HCT116 (cell line): ENCODE results near the gene SLC5A3.

ENCODE experiments used
- CTCF ChIP-seq, 3 experiments: fragments of 200-600 bp in 1 of 3; sonication (generic) in 1 of 3; IDR thresholded peaks in 2 of 3; conservative IDR thresholded peaks in 1 of 3; 2 replicates each; pipeline ENCODE4 v1.5.1; 2012 to 2017; ENCODE audit warnings: low read depth in 2 of 3, low read length in 2 of 3, antibody characterized with exemption in 1 of 3, borderline replicate concordance in 1 of 3, control low read depth in 1 of 3, mild to moderate bottlenecking in 1 of 3, mixed read lengths in 1 of 3, mixed run types in 1 of 3, moderate library complexity in 1 of 3; ENCODE audit not compliant: insufficient read depth in 1 of 3
- EZH2 ChIP-seq: fragments of 200-600 bp; sonication (generic); IDR thresholded peaks from 2 replicates; pipeline ENCODE4 v1.6.1; 2017; ENCODE audit warnings: antibody characterized with exemption, mixed run types
- EZH2phosphoT487 ChIP-seq: fragments of 200-600 bp; IDR thresholded peaks from 2 replicates; pipeline ENCODE4 v1.6.1; 2018; ENCODE audit warnings: antibody characterized with exemption, borderline replicate concordance
- JUND ChIP-seq: IDR thresholded peaks from 2 replicates; pipeline ENCODE4 v1.6.1; 2012
- MAX ChIP-seq: IDR thresholded peaks from 2 replicates; pipeline ENCODE4 v1.6.1; 2012
- POLR2A ChIP-seq: IDR thresholded peaks from 2 replicates; pipeline ENCODE4 v1.7.0; 2011; ENCODE audit warnings: borderline replicate concordance; ENCODE audit not compliant: insufficient read depth, insufficient read length; ENCODE audit errors: extremely low read depth
- POLR2AphosphoS5 ChIP-seq: IDR thresholded peaks from 2 replicates; pipeline ENCODE4 v1.6.1; 2011; ENCODE audit warnings: mild to moderate bottlenecking, low read depth, low read length, moderate library complexity
- RAD21 ChIP-seq: IDR thresholded peaks from 2 replicates; pipeline ENCODE4 v1.6.1; 2012; ENCODE audit warnings: low read depth, mild to moderate bottlenecking
- REST ChIP-seq: IDR thresholded peaks from 2 replicates; pipeline ENCODE4 v1.6.1; 2012; ENCODE audit warnings: low read depth
- SP1 ChIP-seq: IDR thresholded peaks from 2 replicates; pipeline ENCODE4 v1.6.1; 2012; ENCODE audit warnings: low read depth
- TCF7L2 ChIP-seq: IDR thresholded peaks from 2 replicates; pipeline ENCODE4 v1.7.0; 2011; ENCODE audit warnings: borderline replicate concordance, inconsistent platforms; ENCODE audit not compliant: insufficient read depth, insufficient read length; ENCODE audit errors: extremely low read depth
- ZNF274 ChIP-seq: fragments of 200-500 bp; sonication (Bioruptor generic); IDR thresholded peaks from 2 replicates; pipeline ENCODE4 v1.6.1; 2014; ENCODE audit warnings: mild to moderate bottlenecking, low read depth, low read length, inconsistent platforms
- TF ChIP-seq, protein P1 (sequence below): IDR thresholded peaks from 2 replicates; pipeline ENCODE4 v1.6.1; 2012

GRCh38 chr21:34092262-34092921, 19.0 kb downstream of the SLC5A3 start:
- TF ChIP-seq MAX: no peak
- no peak for TF ChIP-seq SP1
- no peak for TF ChIP-seq CTCF (IDR thresholded peaks at IDR 0.05 in 2 of 3, conservative IDR thresholded peaks at IDR 0.05 in 1 of 3; ENCODE audit: borderline replicate concordance in 1 of 3, insufficient read depth in 1 of 3, low read depth in 2 of 3, low read length in 2 of 3)
- TF ChIP-seq POLR2AphosphoS5: no peak
- TF ChIP-seq, protein P1, sequence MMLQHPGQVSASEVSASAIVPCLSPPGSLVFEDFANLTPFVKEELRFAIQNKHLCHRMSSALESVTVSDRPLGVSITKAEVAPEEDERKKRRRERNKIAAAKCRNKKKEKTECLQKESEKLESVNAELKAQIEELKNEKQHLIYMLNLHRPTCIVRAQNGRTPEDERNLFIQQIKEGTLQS: no peak
- TF ChIP-seq JUND: no peak
- TF ChIP-seq EZH2: no peak
- TF ChIP-seq EZH2phosphoT487: no peak
- TF ChIP-seq RAD21: no peak
- no peak for TF ChIP-seq TCF7L2
- no peak for TF ChIP-seq POLR2A
- no peak for TF ChIP-seq REST
- no peak for TF ChIP-seq ZNF274
